Bronchial epithelial cell (primary cell): ENCODE data around the gene KCNN3. TPM values are rescaled to one million over a fixed set of nuclear protein-coding genes. Genes with fewer than 3 reads are reported as not detected.

Source experiments
- DNase-seq: peaks from one replicate; pipeline ENCODE4 v3.0.0-alpha.2; 2010; ENCODE audit warnings: low read depth
- FAIRE-seq: peaks from 2 replicates; lab custom pipeline; 2011; peaks lifted over from hg19 to GRCh38; lab: Jason Lieb, UNC
- H3K27me3 ChIP-seq: 2 replicates; pipeline ENCODE4 v1.5.1; 2011; ENCODE audit warnings: low read length; ENCODE audit not compliant: control insufficient read depth, insufficient read depth
- H3K36me3 ChIP-seq: 2 replicates; pipeline ENCODE4 v1.5.1; 2011; ENCODE audit warnings: low read length; ENCODE audit not compliant: control insufficient read depth, insufficient read depth
- H3K4me3 ChIP-seq: 2 replicates; pipeline ENCODE4 v1.5.1; 2011; ENCODE audit warnings: mild to moderate bottlenecking, low read depth, low read length, control low read depth
- CTCF ChIP-seq: IDR thresholded peaks from 2 replicates; pipeline ENCODE4 v1.5.1; 2011; ENCODE audit warnings: mild to moderate bottlenecking, moderate library complexity, low read length, control low read depth, inconsistent platforms; ENCODE audit not compliant: insufficient read depth, severe bottlenecking
- total RNA-seq: library from RNA; depleted of rRNA; stranded (reverse); fragments of >200 nt; gene quantifications from 2 replicates; pipeline ENCODE4 v1.2.1, GENCODE V29; 2014

KCNN3 gene
- total RNA-seq, 1 donor from 2014 or later: under 0.01 TPM

GRCh38 chr1:154659823-154660592 lies 210.1 kb downstream of the KCNN3 start:
- FAIRE-seq (no peak), DNase-seq (no peak)
- Histone ChIP-seq H3K36me3 (no peaks in the 10 kb centered on the region), H3K4me3 (no peak overlapping the region), H3K27me3 (peaks cover 5% of the 10 kb centered on the region)
- no peak for TF ChIP-seq CTCF

DNA sequence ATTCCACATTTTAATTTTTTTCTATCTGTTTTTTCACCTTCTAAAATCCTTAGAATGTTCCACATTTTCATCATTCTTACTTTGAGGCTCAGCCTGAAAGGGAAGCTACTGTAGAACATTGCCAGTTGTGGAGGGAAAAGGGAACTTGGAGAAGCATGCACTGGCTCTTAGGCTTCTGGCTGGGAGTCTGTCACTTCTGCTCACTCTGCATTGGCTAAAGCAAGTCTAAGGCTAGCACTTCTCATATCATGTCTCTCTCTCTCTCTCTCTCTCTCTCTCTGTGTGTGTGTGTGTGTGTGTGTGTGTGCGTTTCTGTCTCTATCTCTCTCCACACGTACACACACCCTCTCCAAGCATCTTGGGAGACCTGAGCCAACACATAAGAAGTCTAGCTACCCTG lies 212.5 kb downstream of the KCNN3 start:
- FAIRE-seq (no peak), DNase-seq (no peak)
- H3K4me3 ChIP-seq: no peak overlapping the region
- H3K36me3 ChIP-seq: no peaks in the 10 kb centered on the region
- no peak for TF ChIP-seq CTCF
- peaks cover 5% of the 10 kb centered on the region for H3K27me3 ChIP-seq

DNA sequence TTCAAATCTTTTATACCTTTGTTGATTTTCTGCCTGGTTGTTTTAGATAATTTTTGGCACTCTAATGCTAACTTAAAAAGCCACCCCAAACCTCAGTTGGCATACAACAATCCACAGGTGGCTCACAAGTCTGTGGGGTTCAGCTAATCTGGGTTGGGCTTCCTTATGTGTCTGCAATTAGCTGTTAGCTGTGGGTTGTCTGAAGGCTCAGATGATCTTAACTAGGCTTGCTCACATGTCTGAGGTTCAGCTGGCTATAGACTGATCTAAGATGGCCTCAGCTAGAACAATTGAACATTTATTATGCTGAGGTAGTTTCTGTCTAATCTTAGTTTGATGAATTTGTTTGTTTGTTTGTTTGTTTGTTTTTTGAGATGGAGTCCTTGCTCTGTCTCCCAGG lies 217.2 kb downstream of the KCNN3 start:
- H3K36me3 ChIP-seq: no peaks in the 10 kb centered on the region
- DNase-seq (no peak), FAIRE-seq (no peak)
- TF ChIP-seq CTCF: no peak
- H3K27me3 ChIP-seq: peaks cover 2% of the 10 kb centered on the region
- H3K4me3 ChIP-seq: no peak overlapping the region

Other genes starting within 250 kb of the KCNN3 start
- 11.3 and 24.6 TPM in 2 replicates for gene PMVK, start 66.4 kb upstream of the KCNN3 start, total RNA-seq
- gene PBXIP1, start 85.8 kb upstream of the KCNN3 start, total RNA-seq: 23.7 and 28.3 TPM in 2 replicates
- 7.4 and 20.0 TPM in 2 replicates for gene PYGO2, start 91.5 kb upstream of the KCNN3 start, total RNA-seq
- 216 and 351 TPM in 2 replicates for gene SHC1, start 100.5 kb upstream of the KCNN3 start, total RNA-seq
- 56.3 and 76.9 TPM in 2 replicates for gene CKS1B, start 104.4 kb upstream of the KCNN3 start, total RNA-seq
- 40.8 and 49.3 TPM in 2 replicates for gene FLAD1, start 113.1 kb upstream of the KCNN3 start, total RNA-seq
- 0.51 TPM in 1 of 2 replicates, not detected in the other for gene LENEP, start 123.3 kb upstream of the KCNN3 start, total RNA-seq
- gene ZBTB7B, start 132.5 kb upstream of the KCNN3 start, total RNA-seq: 46.1 and 112 TPM in 2 replicates
- under 0.01 and 0.13 TPM in 2 replicates for gene DCST2, start 163.5 kb upstream of the KCNN3 start, total RNA-seq
- gene DCST1, start 163.5 kb upstream of the KCNN3 start, total RNA-seq: not detected in 2 replicates
- 181 and 322 TPM in 2 replicates for gene ADAM15, start 181.0 kb upstream of the KCNN3 start, total RNA-seq
- 8.7 and 12.9 TPM in 2 replicates for gene EFNA4, start 193.5 kb upstream of the KCNN3 start, total RNA-seq
- gene EFNA3, start 208.6 kb upstream of the KCNN3 start, total RNA-seq: 3.7 and 11.9 TPM in 2 replicates